Central memory CD4-positive, alpha-beta T cell (primary cell): ENCODE data around the gene SDF4.
A peak's percentile ranks its signal among the peaks of the same experiment; 100 is the strongest.
"Not testable (repeated sequence)": the region's sequence is repeated elsewhere in the genome, so short reads cannot be mapped to it uniquely, and the experiment has no call there.

Source experiments
- DNase-seq: peaks from one replicate; pipeline ENCODE4 v3.0.0; 2022

Gene SDF4

GRCh38 chr1:1259540-1259939 lies 27.7 kb upstream of the SDF4 start:
- no peak for DNase-seq

GRCh38 chr1:1259119-1259488 lies 27.3 kb upstream of the SDF4 start:
- no peak for DNase-seq

DNA sequence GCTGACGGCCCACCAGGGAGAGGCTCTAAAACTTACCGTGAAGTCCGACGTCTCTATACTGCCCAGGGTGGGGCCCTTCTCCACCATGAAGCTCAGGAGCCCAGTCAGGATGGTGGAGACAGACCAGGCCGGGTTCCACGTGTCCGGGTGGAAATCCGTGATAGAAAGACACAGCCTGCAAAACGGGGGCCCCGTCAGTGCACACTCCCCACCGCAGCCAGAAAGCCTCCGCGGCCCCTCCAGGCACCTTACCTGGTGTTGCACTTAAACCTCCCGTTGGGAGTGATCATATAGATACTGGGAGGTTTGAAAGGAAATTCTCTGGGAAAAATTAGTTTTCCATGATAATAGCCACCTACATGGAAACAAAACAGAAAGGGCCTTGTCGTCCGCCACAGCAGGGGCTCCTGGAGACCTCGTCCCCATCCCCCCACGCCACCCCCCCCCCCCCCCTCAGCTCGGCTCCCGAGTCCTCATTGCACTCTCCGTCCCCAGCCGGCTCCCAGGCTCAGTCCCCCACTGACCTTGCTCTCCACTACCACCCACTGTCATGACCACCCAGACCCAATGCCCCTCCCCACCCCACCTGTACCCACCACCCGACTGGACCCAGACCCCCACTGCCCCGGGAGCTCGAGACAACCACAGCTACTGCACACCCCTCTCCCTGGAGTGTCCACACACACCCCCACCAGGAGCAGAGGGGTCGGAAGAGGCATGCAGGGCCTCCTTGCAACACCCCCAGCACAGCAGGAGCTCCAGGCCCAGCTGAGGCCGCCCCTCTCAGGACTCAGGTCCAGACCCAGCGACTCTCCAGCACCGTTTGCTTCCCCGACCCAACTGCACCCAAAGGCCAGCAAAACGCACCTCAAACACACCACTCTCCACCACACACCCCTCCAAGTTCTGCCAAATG lies 25.4 kb upstream of the SDF4 start:
- no peak for DNase-seq

DNA sequence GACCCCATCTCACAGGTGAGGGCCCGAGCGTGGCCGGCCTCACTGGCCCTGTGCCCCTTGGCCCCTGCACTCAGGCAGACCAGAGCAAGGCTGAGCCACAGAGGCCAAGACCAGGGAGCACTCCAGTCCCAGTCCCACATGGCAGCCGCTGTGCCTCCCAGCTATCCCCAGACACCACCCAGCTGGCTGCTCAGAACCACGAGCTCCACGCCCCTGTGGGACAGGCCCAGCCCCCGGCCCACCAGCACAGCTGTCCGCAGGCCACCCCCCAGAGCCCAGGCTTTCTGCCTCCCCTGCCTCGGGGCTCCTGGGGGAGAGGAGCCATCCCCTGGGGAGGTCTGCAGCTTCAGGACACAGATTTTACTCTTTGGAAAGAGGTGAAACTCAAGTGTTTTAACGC lies 23.8 kb upstream of the SDF4 start:
- no peak for DNase-seq

GRCh38 chr1:1255078-1255477 lies 23.3 kb upstream of the SDF4 start:
- DNase-seq, result no peak

- DNase-seq, result no peak
These were observed 22.8 kb upstream of the SDF4 start for GRCh38 chr1:1254667-1254998.

- DNase-seq, result no peak
These were observed 22.3 kb upstream of the SDF4 start for GRCh38 chr1:1253972-1254666.

- DNase-seq, result no peak
These were observed 21.5 kb upstream of the SDF4 start for GRCh38 chr1:1253314-1253713.

- peak; percentile 75 for DNase-seq
These were observed 19.0 kb upstream of the SDF4 start for GRCh38 chr1:1250786-1251284.

DNA sequence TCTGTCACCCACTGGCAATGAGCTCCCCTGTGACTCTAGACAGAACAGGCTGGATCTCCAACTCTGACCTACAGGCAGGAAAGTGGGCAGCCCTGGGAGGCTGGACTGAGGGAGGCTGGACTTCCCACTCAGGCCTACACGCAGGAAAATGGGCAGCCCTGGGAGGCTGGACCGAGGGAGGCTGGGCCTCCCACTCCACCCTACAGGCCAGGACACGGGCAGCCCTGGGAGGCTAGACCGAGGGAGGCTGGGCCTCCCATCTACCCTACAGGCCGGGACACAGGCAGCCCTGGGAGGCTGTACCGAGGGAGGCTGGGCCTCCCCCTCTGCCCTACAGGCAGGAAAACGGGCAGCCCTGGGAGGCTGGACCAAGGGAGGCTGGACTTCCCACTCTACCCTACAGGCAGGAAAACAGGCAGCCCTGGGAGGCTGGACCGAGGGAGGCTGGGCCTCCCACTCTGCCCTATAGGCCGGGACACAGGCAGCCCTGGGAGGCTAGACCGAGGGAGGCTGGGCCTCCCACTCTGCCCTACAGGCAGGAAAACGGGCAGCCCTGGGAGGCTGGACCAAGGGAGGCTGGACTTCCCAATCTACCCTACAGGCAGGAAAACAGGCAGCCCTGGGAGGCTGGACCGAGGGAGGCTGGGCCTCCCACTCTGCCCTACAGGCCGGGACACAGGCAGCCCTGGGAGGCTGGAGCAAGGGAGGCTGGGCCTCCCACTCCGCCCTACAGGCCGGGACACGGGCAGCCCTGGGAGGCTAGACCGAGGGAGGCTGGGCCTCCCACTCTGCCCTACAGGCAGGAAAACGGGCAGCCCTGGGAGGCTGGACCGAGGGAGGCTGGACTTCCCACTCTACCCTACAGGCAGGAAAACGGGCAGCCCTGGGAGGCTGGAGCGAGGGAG lies 16.5 kb upstream of the SDF4 start:
- not testable (repeated sequence) for DNase-seq

GRCh38 chr1:1247341-1247913 lies 15.6 kb upstream of the SDF4 start:
- DNase-seq, result no peak

DNA sequence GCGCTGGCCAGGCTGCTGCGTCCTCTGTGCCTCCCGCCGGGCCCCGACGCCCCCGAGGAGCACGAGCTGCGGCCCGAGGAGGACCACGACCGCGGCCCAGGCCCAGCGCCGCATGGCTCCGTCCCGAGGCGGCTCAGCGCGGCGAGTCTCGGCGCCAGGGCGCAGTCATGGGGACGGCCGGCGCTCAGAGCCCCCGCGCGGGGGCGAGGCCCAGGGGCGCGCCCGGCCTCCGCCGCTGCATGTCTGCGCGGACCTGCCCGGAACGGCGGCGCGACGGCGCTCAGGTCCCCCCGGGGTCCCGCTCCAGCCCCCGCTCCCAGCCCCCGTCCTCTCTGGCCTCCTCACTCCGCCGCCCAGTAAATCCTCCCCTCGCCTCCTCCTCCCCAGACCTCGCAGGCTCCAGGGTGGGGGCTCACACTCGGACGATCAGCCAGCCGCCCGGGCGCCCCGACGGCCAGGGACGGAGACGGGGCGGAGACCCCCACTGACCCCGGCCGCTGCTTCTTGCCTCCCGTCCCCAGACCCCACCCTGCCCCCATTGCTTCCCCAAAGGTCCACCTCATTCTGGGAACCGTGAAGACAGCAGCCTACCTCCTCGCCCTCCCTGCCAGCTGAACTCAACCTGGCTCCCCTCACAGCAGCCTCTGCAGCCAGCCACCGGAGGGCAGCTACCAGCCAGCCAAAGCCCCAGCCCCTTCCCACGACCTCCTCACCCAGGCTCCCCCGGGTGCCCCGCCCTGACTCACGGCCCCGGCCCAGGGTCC lies 15.0 kb upstream of the SDF4 start, which contains the start of gene C1QTNF12:
C1QTNF12 (minus strand) TSS at position 146 of the 764 bp plus-strand sequence; CDS start at position 114, 32 bp downstream.
- DNase-seq, result no peak

GRCh38 chr1:1245817-1246576 lies 14.2 kb upstream of the SDF4 start:
- DNase-seq, result no peak

- DNase-seq, result no peak
These were observed 13.5 kb upstream of the SDF4 start for GRCh38 chr1:1245178-1245816.

- DNase-seq, result no peak
These were observed 12.5 kb upstream of the SDF4 start for GRCh38 chr1:1244192-1244811.

- no peak for DNase-seq
These were observed 12.0 kb upstream of the SDF4 start for GRCh38 chr1:1243807-1244191.

DNA sequence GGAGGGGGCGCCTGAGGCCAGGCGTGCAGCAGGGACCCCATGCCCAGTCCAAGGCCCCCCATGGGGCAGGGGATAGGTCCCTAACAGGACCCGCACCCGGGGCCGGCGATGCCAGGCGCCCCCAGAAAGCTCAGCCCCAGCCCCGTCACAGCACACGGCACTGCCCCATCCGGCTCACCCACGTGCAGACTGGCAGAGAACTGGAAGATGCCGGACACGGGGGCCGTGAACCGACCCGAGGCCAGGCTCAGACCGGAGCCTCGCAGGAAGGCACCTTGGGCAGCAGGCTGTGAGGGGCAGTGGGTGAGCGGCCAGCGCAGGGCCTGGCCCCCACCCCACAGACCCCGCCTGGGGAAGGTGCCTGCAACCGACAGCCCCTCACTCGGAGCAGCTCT lies 11.5 kb upstream of the SDF4 start:
- DNase-seq, result no peak

GRCh38 chr1:1242461-1243265 lies 10.9 kb upstream of the SDF4 start:
- no peak for DNase-seq

GRCh38 chr1:1241588-1242219 lies 9.9 kb upstream of the SDF4 start:
- DNase-seq, result no peak
